H1 (cell line): ENCODE results near the gene SLC22A24. TPM values are rescaled to one million over a fixed set of nuclear protein-coding genes. Genes with fewer than 3 reads are reported as not detected.

Experiments used
- BRCA1 ChIP-seq: IDR thresholded peaks from 2 replicates; pipeline ENCODE4 v1.6.1; 2012; ENCODE audit warnings: low read depth, low read length, improper control_type of control experiment
- CREB1 ChIP-seq: IDR thresholded peaks from 2 replicates; pipeline ENCODE4 v1.6.1; 2012; ENCODE audit warnings: inconsistent platforms
- GTF2F1 ChIP-seq: IDR thresholded peaks from 2 replicates; pipeline ENCODE4 v1.6.1; 2012; ENCODE audit warnings: low read depth, low read length, improper control_type of control experiment, borderline replicate concordance
- HDAC2 ChIP-seq, 2 experiments: fragments of 300-600 bp in 1 of 2; sonication (generic) in 1 of 2; IDR thresholded peaks; 2 replicates each; pipeline ENCODE4 v1.6.1; 2011 to 2012; ENCODE audit warnings: low read depth in 2 of 2, low read length in 2 of 2, mild to moderate bottlenecking in 2 of 2, moderate library complexity in 2 of 2, borderline replicate concordance in 1 of 2, inconsistent platforms in 1 of 2
- NRF1 ChIP-seq: IDR thresholded peaks from 2 replicates; pipeline ENCODE4 v1.6.1; 2011; ENCODE audit warnings: mild to moderate bottlenecking, low read depth, low read length, improper control_type of control experiment
- SRF ChIP-seq: IDR thresholded peaks from 2 replicates; pipeline ENCODE4 v1.6.1; 2011; ENCODE audit warnings: mild to moderate bottlenecking, low read depth, low read length, moderate library complexity
- polyA plus RNA-seq, 7 experiments: library from polyadenylated mRNA; depleted of rRNA in 3 of 7; stranded (reverse) in 5 of 7; unstranded in 2 of 7; fragments of >200 nt in 5 of 7; fragments of 200-250 nt in 2 of 7; gene quantifications; 1 replicate in 5 of 7; 2 replicates in 1 of 7; 4 replicates in 1 of 7; pipeline versions ENCODE4 v1.2.1 to v1.2.3, GENCODE V29; 2011 to 2013; ENCODE audit warnings: missing spikeins in 2 of 7, mixed read lengths in 2 of 7
- total RNA-seq: library from RNA; stranded (reverse); fragmentation: NEBNext Ultra II Directional; extraction: Animal tissue kit (Norgen Biotek cat#: 25700); gene quantifications from 2 replicates; pipeline ENCODE4 v1.2.1, GENCODE V29; 2021

Gene SLC22A24
- total and polyA plus RNA-seq, 2 of the 8 experiments (the other 6 are each of a cell fraction or from before 2014, with no cell fraction given): not detected

- TF ChIP-seq SRF (no peak), NRF1 (no peak), CREB1 (no peak), BRCA1 (no peak), GTF2F1 (no peak), HDAC2 (IDR thresholded peaks at IDR 0.05; ENCODE audit: borderline replicate concordance in 1 of 2, low read depth in 2 of 2, low read length in 2 of 2) (no peak)
- TF ChIP-seq, all 59 proteins: peak for 0
These were observed at the start of gene SLC22A24 (continued) for GRCh38 chr11:63144121-63144520.
